ENCODE data around the gene DUSP16.

The DUSP16 gene

DNA sequence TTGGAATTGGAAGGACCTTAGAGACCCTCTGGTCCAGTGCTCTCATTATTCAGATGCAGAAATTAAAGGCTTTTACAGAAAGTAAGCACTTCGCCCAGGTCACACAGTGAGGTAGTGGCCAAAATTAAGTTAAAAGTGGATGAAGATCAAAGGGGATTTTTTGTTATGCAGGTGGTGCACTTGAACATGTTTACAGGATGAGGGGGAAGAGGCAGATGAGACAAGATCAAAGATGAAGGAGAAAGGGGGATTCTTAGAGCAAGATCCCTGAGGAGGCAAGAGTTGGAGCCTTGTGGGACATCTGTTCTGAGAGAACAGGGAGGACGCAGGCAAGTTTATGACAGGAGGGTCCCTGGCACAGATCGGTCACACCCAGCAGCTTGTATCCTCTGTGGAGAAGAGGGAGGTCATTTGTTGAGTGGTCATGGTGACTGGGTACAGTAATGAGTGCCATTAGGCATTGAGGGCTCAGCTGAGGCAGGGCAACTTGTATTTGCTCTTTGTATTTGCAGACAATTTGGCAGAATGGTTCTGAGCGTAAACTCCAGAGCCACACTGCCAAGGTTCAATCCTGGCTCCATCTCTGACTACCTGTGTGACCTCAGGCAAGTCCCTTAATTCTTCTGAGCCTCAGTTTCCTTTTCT is 121.8 kb downstream of the DUSP16 start:
- DNase-seq (ENCODE audit: low spot score) = no peak

- no peak for DNase-seq (ENCODE audit: low spot score)
Observed at GRCh38 chr12:12439636-12440035, 123.0 kb downstream of the DUSP16 start.

GRCh38 chr12:12436831-12437345 is 125.8 kb downstream of the DUSP16 start:
- DNase-seq (ENCODE audit: low spot score) = no peak

GRCh38 chr12:12433203-12433731 is 129.4 kb downstream of the DUSP16 start:
- no peak for DNase-seq (ENCODE audit: low spot score)

GRCh38 chr12:12432364-12432763 is 130.3 kb downstream of the DUSP16 start:
- no peak for DNase-seq (ENCODE audit: low spot score)

GRCh38 chr12:12428961-12429657 is 133.6 kb downstream of the DUSP16 start:
- no peak for DNase-seq (ENCODE audit: low spot score)

GRCh38 chr12:12428047-12428446 is 134.6 kb downstream of the DUSP16 start:
- DNase-seq (ENCODE audit: low spot score) = no peak

GRCh38 chr12:12427568-12427967 is 135.1 kb downstream of the DUSP16 start:
- DNase-seq (ENCODE audit: low spot score) = no peak

- no peak for DNase-seq (ENCODE audit: low spot score)
Observed at GRCh38 chr12:12425616-12426015, 137.0 kb downstream of the DUSP16 start.

GRCh38 chr12:12425001-12425400 is 137.7 kb downstream of the DUSP16 start:
- DNase-seq (ENCODE audit: low spot score) = no peak
